Lung (tissue), 12 donors: ENCODE measurements around the gene ROCK2. TPM values are rescaled to one million over a fixed set of nuclear protein-coding genes. Genes with fewer than 3 reads are reported as not detected.

Experiments used
- ATAC-seq: fragments of 200-7000 bp; cut with Tn5 transposase; one replicate; pipeline ENCODE4 v1.9.1; 2020; ENCODE audit warnings: moderate number of reproducible peaks; ENCODE audit not compliant: insufficient read depth, low FRiP score
- DNase-seq, 3 donors: peaks; one replicate each; pipeline ENCODE4 v3.0.0-alpha.2; 2013 to 2017
- H3K27ac ChIP-seq, 2 donors: one replicate each; pipeline ENCODE4 v1.5.1; 2013; ENCODE audit warnings: mild to moderate bottlenecking in 2 of 2, moderate library complexity in 2 of 2, control low read depth in 1 of 2, inconsistent platforms in 1 of 2, low read depth in 1 of 2, low read length in 1 of 2
- H3K27me3 ChIP-seq, 3 donors: one replicate each; pipeline ENCODE4 v1.5.1; 2013; ENCODE audit warnings: low read length in 2 of 3; ENCODE audit not compliant: control insufficient read depth in 3 of 3, insufficient read depth in 3 of 3
- H3K36me3 ChIP-seq, 4 donors: one replicate each; pipeline ENCODE4 v1.5.1; 2013; ENCODE audit warnings: low read length in 4 of 4, mild to moderate bottlenecking in 1 of 4, moderate library complexity in 1 of 4; ENCODE audit not compliant: control insufficient read depth in 4 of 4, insufficient read depth in 4 of 4
- H3K4me1 ChIP-seq, 5 donors: one replicate each; pipeline ENCODE4 v1.5.1; 2013; ENCODE audit warnings: low read length in 5 of 5, mild to moderate bottlenecking in 2 of 5, moderate library complexity in 1 of 5; ENCODE audit not compliant: control insufficient read depth in 5 of 5, insufficient read depth in 5 of 5
- H3K4me3 ChIP-seq: one replicate; pipeline ENCODE4 v1.5.1; 2013; ENCODE audit warnings: mild to moderate bottlenecking, control low read depth, moderate library complexity
- H3K9ac ChIP-seq, 2 donors: one replicate each; pipeline ENCODE4 v1.5.1; 2013; ENCODE audit warnings: low read length in 2 of 2, control low read depth in 1 of 2; ENCODE audit not compliant: insufficient read depth in 1 of 2
- H3K9me3 ChIP-seq, 4 donors: one replicate each; pipeline ENCODE4 v1.5.1; 2013; ENCODE audit warnings: low read length in 3 of 4, mild to moderate bottlenecking in 1 of 4, moderate library complexity in 1 of 4; ENCODE audit not compliant: control insufficient read depth in 4 of 4, insufficient read depth in 3 of 4
- WGBS, 2 donors: extraction: QIAGEN DNeasy Blood & Tissue Kit; methylation state at CpG; one replicate each; pipeline ENCODE4 v1.1.7; 2013; 5-methylcytosine and 5-hydroxymethylcytosine counted together
- polyA plus RNA-seq, 2 donors: library from polyadenylated mRNA; stranded (reverse); fragments of 200-250 nt; gene quantifications; one replicate each; pipeline ENCODE4 v1.2.1, GENCODE V29; 2013
- total RNA-seq, 2 donors: library from RNA; depleted of rRNA in 1 of 2; stranded (reverse); fragments of >200 nt in 1 of 2; gene quantifications; one replicate each; pipeline ENCODE4 v1.2.1, GENCODE V29; 2014 to 2021
- TF ChIP-seq, protein P1 (sequence below): IDR thresholded peaks from 2 replicates; pipeline ENCODE4 v1.5.1; 2012; ENCODE audit warnings: mild to moderate bottlenecking; ENCODE audit errors: control extremely low read depth, extremely low read depth
- donor health status: control.
- donor health status: control.
- donor health status: Bipolar disorder and iron deficiency.
- donor health status: healthy.
- donor health status: DM: yes; HTN: yes; CAD: no.

The ROCK2 gene
- total and polyA plus RNA-seq, 4 donors: 8.0 to 103 (median 28.7) TPM

DNA sequence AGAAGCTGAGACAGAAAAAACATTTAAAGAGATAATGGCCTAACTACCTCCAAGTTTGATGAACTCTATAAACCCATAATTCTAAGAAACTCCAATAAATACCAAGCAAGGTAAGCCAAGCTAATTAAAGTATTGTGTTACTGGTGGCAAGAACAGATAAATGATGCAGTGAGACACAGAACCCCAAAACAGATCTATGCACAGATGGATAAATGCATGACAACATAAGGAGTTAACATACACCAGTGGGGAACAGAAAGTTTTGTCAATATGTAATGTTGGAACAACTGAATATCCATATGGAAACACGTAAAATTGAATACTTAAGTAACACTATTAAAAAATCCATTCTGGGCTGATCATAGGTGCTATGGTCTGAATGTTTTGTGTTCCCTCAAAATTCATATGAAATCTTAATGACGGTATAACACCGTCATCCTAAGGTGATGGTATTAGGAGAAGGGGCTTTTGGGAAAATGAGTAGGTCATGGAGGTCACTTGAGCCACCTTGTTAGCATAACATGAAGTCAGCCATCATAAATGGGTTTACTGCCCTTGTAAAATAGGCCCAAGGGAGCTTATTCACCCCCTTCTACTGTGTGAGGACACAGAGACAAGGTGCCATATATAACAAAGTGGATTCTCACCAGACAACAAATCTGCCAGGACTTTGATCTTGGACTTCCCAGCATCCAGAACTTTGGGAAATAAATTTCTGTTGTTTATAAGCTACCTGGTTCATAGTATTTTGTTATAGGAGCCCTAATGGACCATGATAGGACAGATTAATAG is 102.8 kb downstream of the ROCK2 start:
- Histone ChIP-seq H3K27me3 (no peaks in the 10 kb centered on the region), H3K4me1 (peaks cover 0 to 7% (median 0%) of the 10 kb centered on the region in 5 donors), H3K9ac (no peak overlapping the region), H3K27ac (no peak overlapping the region), H3K9me3 (no peaks in the 10 kb centered on the region), H3K4me3 (no peak overlapping the region), H3K36me3 (peaks cover 0 to 1% (median 0%) of the 10 kb centered on the region in 4 donors)
- ATAC-seq (no peak), DNase-seq (no peak)
- WGBS, 2 donors: 95 to 96% methylated on average over 3 of the region's 3 CpGs
- TF ChIP-seq, protein P1, sequence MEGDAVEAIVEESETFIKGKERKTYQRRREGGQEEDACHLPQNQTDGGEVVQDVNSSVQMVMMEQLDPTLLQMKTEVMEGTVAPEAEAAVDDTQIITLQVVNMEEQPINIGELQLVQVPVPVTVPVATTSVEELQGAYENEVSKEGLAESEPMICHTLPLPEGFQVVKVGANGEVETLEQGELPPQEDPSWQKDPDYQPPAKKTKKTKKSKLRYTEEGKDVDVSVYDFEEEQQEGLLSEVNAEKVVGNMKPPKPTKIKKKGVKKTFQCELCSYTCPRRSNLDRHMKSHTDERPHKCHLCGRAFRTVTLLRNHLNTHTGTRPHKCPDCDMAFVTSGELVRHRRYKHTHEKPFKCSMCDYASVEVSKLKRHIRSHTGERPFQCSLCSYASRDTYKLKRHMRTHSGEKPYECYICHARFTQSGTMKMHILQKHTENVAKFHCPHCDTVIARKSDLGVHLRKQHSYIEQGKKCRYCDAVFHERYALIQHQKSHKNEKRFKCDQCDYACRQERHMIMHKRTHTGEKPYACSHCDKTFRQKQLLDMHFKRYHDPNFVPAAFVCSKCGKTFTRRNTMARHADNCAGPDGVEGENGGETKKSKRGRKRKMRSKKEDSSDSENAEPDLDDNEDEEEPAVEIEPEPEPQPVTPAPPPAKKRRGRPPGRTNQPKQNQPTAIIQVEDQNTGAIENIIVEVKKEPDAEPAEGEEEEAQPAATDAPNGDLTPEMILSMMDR: no peak

DNA sequence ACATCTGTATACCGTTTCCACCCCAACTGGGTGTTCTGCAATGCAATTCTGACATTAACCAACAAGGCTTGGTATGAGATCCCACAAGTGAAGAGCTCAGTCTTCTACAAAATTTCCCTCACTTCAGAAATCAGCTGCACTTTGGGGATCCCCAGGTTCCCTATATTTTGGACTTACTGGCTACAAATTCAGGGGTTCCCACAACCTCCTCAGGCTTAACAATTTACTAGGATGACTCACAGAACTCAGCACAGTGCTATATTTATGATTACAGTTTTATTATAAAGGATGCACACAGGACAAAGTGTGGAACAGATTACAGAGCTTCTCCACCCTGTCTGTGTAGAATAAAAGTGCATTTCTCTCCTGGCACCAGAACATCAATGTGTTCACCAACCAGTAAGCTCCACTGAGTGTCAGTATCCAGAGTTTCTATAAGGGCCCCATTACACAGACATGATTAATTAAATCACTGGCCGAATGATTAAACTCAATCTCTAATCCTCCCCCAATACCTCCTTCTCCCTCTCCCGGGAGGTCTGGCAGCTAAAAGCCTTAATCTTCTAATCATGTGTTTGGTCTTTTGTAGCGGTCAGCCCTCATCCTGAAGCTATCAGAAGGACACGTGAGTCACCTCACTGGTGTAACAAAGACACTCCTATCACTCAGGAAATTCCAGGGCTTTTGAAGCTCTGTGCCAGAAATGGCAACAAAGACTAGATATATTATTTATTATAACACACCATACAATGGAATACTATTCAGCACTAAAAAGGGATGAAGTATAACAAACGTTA is 104.6 kb downstream of the ROCK2 start:
- Histone ChIP-seq H3K4me1 (peaks cover 0 to 12% (median 0%) of the 10 kb centered on the region in 5 donors), H3K4me3 (no peak overlapping the region), H3K36me3 (peaks cover 0 to 1% (median 0%) of the 10 kb centered on the region in 4 donors), H3K27ac (no peak overlapping the region), H3K9ac (no peak overlapping the region), H3K27me3 (no peaks in the 10 kb centered on the region), H3K9me3 (no peaks in the 10 kb centered on the region)
- DNase-seq (no peak), ATAC-seq (no peak)
- TF ChIP-seq, protein P1: no peak
- 79 to 87% methylated on average over 6 of the region's 6 CpGs for WGBS, 2 donors

DNA sequence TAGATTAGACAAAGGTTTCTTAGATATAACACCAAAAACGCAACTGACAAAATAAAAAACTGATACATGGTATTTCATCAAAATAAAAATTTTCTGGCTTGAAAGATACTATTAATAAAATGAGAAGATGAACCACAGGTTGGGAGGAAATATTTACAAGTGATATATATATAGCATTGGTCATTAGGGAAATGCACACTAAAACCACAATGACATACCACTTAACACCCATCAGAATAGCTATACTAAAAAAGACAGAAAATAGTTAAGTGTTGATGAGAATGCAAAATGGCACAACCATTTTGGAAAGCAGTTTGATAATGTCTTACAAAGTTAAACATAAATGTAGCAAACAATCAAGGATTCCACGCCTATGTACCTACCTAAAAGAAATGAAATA is 105.3 kb downstream of the ROCK2 start:
- Histone ChIP-seq H3K9me3 (no peaks in the 10 kb centered on the region), H3K9ac (no peak overlapping the region), H3K36me3 (peaks cover 0 to 1% (median 0%) of the 10 kb centered on the region in 4 donors), H3K4me3 (no peak overlapping the region), H3K27me3 (no peaks in the 10 kb centered on the region), H3K4me1 (peaks cover 0 to 12% (median 0%) of the 10 kb centered on the region in 5 donors), H3K27ac (no peak overlapping the region)
- WGBS, 2 donors: 96 to 97% methylated on average over 2 of the region's 2 CpGs
- TF ChIP-seq, protein P1: no peak
- ATAC-seq: no peak
- DNase-seq: no peak
